Hematopoietic multipotent progenitor cell treated with erythropoietin and hydrocortisone succinate and interleukin-3 and kit ligand, for 15 days (in vitro differentiated cells): ENCODE data around the gene MYL10.

Experiments used
- DNase-seq: peaks from one replicate; pipeline ENCODE4 v3.0.0-alpha.2; 2015; ENCODE audit warnings: low spot score

The MYL10 gene

DNA sequence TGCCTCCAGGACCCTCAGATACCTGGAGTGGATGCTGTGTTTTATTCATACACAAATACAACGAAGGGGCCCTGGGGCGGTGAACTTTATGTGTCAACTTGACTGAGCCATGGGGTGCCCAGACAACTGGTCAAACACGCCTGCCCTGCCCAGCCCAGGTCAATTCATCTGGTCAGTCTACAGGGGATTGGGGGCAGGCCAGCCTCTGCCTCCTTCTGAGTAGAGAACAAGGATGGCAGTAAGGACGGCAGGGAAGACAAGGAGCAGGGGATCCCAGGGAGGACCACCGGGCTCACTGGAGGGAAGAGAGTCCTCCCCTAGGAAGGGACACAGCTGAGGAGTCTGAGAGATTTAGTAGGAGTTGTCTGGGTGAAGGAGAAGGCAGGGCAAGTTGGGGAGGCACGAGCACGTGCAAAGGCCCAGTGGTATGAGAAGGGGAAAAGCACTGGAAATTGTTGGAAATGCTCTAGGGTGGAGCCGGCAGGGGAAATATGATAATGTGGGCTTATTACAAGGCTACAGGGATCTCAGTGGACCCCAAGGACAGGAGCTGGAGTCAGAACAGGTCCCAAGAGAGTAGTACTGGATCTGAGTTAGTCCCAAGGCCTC is 63.4 kb downstream of the MYL10 start:
- no peak for DNase-seq

DNA sequence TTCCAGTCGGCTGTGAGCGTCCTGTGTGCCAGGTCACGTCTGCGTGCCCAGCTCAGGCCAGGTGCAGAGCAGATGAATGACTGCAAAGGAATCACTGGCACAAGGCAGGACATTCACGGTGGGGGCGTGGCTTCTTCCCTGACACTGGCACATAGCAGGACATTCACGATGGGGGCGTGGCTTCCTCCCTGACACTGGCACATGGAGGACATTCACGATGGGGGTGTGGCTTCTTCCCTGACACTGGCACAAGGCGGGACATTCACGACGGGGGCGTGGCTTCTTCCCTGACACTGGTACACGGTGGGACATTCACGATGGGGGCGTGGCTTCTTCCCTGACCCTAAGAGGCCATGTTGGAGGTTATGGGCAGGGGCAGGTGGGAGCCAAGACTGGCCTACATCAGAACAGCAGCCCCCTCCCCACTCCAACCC is 64.3 kb downstream of the MYL10 start:
- peak; percentile 18 for DNase-seq

DNA sequence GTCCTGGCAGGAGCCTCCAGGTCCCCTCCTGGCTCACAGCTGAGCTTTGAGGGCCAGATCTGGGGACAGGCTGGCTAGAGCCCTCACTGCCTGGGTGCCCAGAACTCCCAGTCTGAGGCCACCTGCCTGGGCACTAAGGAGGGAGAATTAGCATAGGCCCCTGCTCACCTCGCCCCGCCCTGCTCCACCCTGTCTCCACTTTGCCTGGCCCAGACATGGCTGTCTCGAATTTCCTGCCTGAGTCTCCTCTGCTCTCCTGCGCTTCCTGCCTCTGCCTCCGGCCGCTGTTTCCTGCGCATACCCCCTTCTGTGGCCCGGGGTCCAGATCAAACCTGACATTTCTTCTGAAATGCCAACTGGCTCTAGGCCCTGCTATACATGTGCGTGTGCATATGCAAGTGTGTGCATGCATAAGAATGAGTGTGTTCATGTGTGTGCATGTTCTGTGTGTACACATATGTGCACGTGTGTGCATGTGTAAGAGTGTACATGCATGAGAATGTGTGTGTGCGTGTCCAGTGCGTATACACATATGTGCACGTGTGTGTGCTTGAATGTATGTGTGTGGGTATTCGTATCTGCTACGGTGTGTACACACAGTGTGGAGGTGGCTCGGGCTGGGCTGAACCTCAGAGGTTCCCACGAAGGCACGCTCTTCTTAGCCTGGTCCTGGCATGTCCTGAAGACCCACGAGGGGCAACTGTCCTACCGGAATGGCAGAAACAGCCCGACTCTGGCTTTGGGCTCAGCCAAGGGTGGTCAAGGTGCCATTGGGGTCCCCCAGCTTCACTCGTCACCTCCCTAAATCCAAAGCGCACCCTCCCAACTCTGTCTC is 64.9 kb downstream of the MYL10 start:
- DNase-seq, result no peak
